Posterior vena cava (tissue), 2 donors: ENCODE measurements around the gene MATN1. TPM values are rescaled to one million over a fixed set of nuclear protein-coding genes. Genes with fewer than 3 reads are reported as not detected.

ENCODE experiments used
- DNase-seq: peaks from one replicate; pipeline ENCODE4 v3.0.0-alpha.2; 2020; ENCODE audit warnings: low spot score
- intact Hi-C, 2 donors: fragments of 100-400 bp; cut with DNase I; formaldehyde crosslinking; loops; one replicate each; pipeline versions ENCODE4 v1.14.1 to v1.14.2; 2022 to 2023
- total RNA-seq, 2 donors: library from RNA; stranded (reverse); fragmentation: NEBNext Ultra II Directional; extraction: Animal tissue kit (Norgen Biotek cat#: 25700); gene quantifications; one replicate each; pipeline ENCODE4 v1.2.1, GENCODE V29; 2021
- donor health status: DM: yes; HTN: yes; CAD: no.
- donor health status: DM: yes; HTN: yes; CAD: no.

The MATN1 gene
- total RNA-seq, 2 donors from 2014 or later: not detected

GRCh38 chr1:30707412-30708360 is 15.7 kb downstream of the MATN1 start:
- peak; percentile 91 for DNase-seq
- intact Hi-C loops: loop anchor here (5.0 to 10.0 kb wide), 4 partner anchors 333 to 1473 kb away; partner anchors contain the start of genes PTPRU (in 2 of the 2) and MECR (in 1 of the 2)

- DNase-seq: peak; percentile 90
- intact Hi-C loops: loop anchor here (5.0 to 10.0 kb wide), 4 partner anchors 332 to 1472 kb away; partner anchors contain the start of genes PTPRU (in 2 of the 2) and MECR (in 1 of the 2)
These were observed 16.9 kb downstream of the MATN1 start for GRCh38 chr1:30706528-30706927.

GRCh38 chr1:30705698-30706097 is 17.7 kb downstream of the MATN1 start:
- intact Hi-C loops: loop anchor here (5.0 to 10.0 kb wide), 4 partner anchors 331 to 1471 kb away; partner anchors contain the start of genes PTPRU (in 2 of the 2) and MECR (in 1 of the 2)
- DNase-seq: no peak

- DNase-seq: no peak
- intact Hi-C loops: loop anchor here (5.0 to 10.0 kb wide), 4 partner anchors 330 to 1470 kb away; partner anchors contain the start of genes PTPRU (in 2 of the 2) and MECR (in 1 of the 2)
These were observed 18.4 kb downstream of the MATN1 start for GRCh38 chr1:30704765-30705509.

- DNase-seq: peak; percentile 90
- intact Hi-C loops: loop anchor here (10.0 kb wide), 3 partner anchors 329 to 1469 kb away; partner anchors contain the start of genes MECR (in 1 of the 2) and PTPRU (in 1 of the 2)
These were observed 19.1 kb downstream of the MATN1 start for GRCh38 chr1:30704271-30704670.

GRCh38 chr1:30702823-30703222 is 20.6 kb downstream of the MATN1 start:
- intact Hi-C loops: loop anchor here (10.0 kb wide), 3 partner anchors 328 to 1468 kb away; partner anchors contain the start of genes MECR (in 1 of the 2) and PTPRU (in 1 of the 2)

GRCh38 chr1:30701258-30701633 is 22.1 kb downstream of the MATN1 start:
- intact Hi-C loops: loop anchor here (10.0 kb wide), 3 partner anchors 326 to 1466 kb away; partner anchors contain the start of genes MECR (in 1 of the 2) and PTPRU (in 1 of the 2)
- DNase-seq: no peak

More at GRCh38 chr1:30702823-30703222, 20.6 kb downstream of the MATN1 start:
- no peak for DNase-seq

- intact Hi-C loops: loop anchor here (10.0 kb wide), 3 partner anchors 326 to 1466 kb away; partner anchors contain the start of genes MECR (in 1 of the 2) and PTPRU (in 1 of the 2)
- DNase-seq: peak; percentile 88
These were observed 22.7 kb downstream of the MATN1 start for GRCh38 chr1:30700528-30701257.

GRCh38 chr1:30699762-30700161 is 23.6 kb downstream of the MATN1 start:
- intact Hi-C loops: loop anchor here (10.0 kb wide), 3 partner anchors 325 to 1465 kb away; partner anchors contain the start of genes MECR (in 1 of the 2) and PTPRU (in 1 of the 2)
- DNase-seq: no peak

GRCh38 chr1:30698401-30698981 is 24.9 kb downstream of the MATN1 start:
- peak; percentile 86 for DNase-seq
- intact Hi-C loops: no loop called here

GRCh38 chr1:30697571-30698376 is 25.6 kb downstream of the MATN1 start:
- intact Hi-C loops: no loop called here
- peak; percentile 74 for DNase-seq

GRCh38 chr1:30696831-30697230 is 26.6 kb downstream of the MATN1 start:
- DNase-seq: peak; percentile 63
- intact Hi-C loops: no loop called here

- peak; percentile 91 for DNase-seq
- intact Hi-C loops: no loop called here
These were observed 27.9 kb downstream of the MATN1 start for GRCh38 chr1:30695439-30695841.

- DNase-seq: peak; percentile 55
These were observed 28.9 kb downstream of the MATN1 start for GRCh38 chr1:30694280-30695175.

GRCh38 chr1:30693822-30694221 is 29.6 kb downstream of the MATN1 start:
- DNase-seq: no peak
- intact Hi-C loops: no loop called here

More at GRCh38 chr1:30694280-30695175, 28.9 kb downstream of the MATN1 start:
- intact Hi-C loops: no loop called here

GRCh38 chr1:30693366-30693765 is 30.0 kb downstream of the MATN1 start:
- peak; percentile 30 for DNase-seq
- intact Hi-C loops: no loop called here
